H1 (cell line): ENCODE results near the gene SLC23A1. TPM values are rescaled to one million over a fixed set of nuclear protein-coding genes. Genes with fewer than 3 reads are reported as not detected.

Experiments used
- CTCF ChIA-PET: fragments of 300-600 bp; sonication (Branson Sonifier 250); formaldehyde crosslinking; loops from one replicate; lab custom pipeline; 2021; ENCODE audit not compliant: partially characterized antibody; lab: Charles Lee
- POLR2A ChIA-PET: fragments of 300-600 bp; sonication (Branson Sonifier 250); formaldehyde crosslinking; loops from one replicate; lab custom pipeline; 2021; ENCODE audit warnings: inconsistent platforms; ENCODE audit not compliant: partially characterized antibody; lab: Charles Lee
- DNase-seq, 2 experiments: peaks; one replicate each; pipeline versions ENCODE4 v3.0.0 to v3.0.0-alpha.2; 2010 to 2022; ENCODE audit warnings: low spot score in 2 of 2, low read depth in 1 of 2, mixed read lengths in 1 of 2
- FAIRE-seq: peaks from 2 replicates; lab custom pipeline; 2011; peaks lifted over from hg19 to GRCh38; lab: Jason Lieb, UNC
- H2AFZ ChIP-seq: 2 replicates; pipeline ENCODE4 v1.8.1; 2012; ENCODE audit warnings: low read length, inconsistent platforms
- H2AK5ac ChIP-seq: 2 replicates; pipeline ENCODE4 v1.6.1; 2013; ENCODE audit warnings: low read depth, low read length
- H2BK120ac ChIP-seq: replicated peaks from 2 replicates; pipeline ENCODE3; 2013; ENCODE audit warnings: low read depth, low read length, inconsistent platforms
- H2BK12ac ChIP-seq: 2 replicates; pipeline ENCODE4 v1.6.1; 2013; ENCODE audit warnings: low read depth, low read length
- H2BK15ac ChIP-seq: 2 replicates; pipeline ENCODE4 v1.6.1; 2013; ENCODE audit warnings: low read length
- H2BK20ac ChIP-seq: 2 replicates; pipeline ENCODE4 v1.6.1; 2013; ENCODE audit warnings: low read length
- H2BK5ac ChIP-seq: 2 replicates; pipeline ENCODE4 v1.6.1; 2013; ENCODE audit warnings: low read depth, low read length
- H3K14ac ChIP-seq: 2 replicates; pipeline ENCODE4 v1.6.1; 2013; ENCODE audit warnings: inconsistent platforms; ENCODE audit not compliant: insufficient read length
- H3K18ac ChIP-seq: 2 replicates; pipeline ENCODE4 v1.6.1; 2013; ENCODE audit warnings: low read length; ENCODE audit errors: extremely low read depth
- H3K23ac ChIP-seq: 2 replicates; pipeline ENCODE4 v1.6.1; 2013; ENCODE audit warnings: inconsistent platforms; ENCODE audit not compliant: insufficient read length
- H3K23me2 ChIP-seq: 2 replicates; pipeline ENCODE4 v1.6.1; 2013; ENCODE audit warnings: low read depth, low read length
- H3K27ac ChIP-seq: 2 replicates; pipeline ENCODE4 v1.6.1; 2011; ENCODE audit warnings: low read depth, low read length, inconsistent platforms
- H3K27me3 ChIP-seq, 4 experiments: replicated peaks in 1 of 4; 1 replicate in 1 of 4; 2 replicates in 3 of 4; pipeline versions ENCODE4 v1.6.1 to v1.8.1; 2011 to 2013; ENCODE audit warnings: low read length in 3 of 4, mild to moderate bottlenecking in 3 of 4, inconsistent platforms in 2 of 4, mixed read lengths in 2 of 4, moderate library complexity in 1 of 4; ENCODE audit not compliant: control insufficient read depth in 3 of 4, insufficient read depth in 3 of 4; ENCODE audit errors: extremely low read depth in 1 of 4
- H3K36me3 ChIP-seq, 4 experiments: 2 replicates each; pipeline versions ENCODE4 v1.6.1 to v1.8.1; 2011 to 2013; ENCODE audit warnings: mild to moderate bottlenecking in 4 of 4, low read length in 3 of 4, moderate library complexity in 2 of 4, control low read depth in 1 of 4, inconsistent platforms in 1 of 4; ENCODE audit not compliant: insufficient read depth in 4 of 4, control insufficient read depth in 2 of 4
- H3K4ac ChIP-seq: replicated peaks from 2 replicates; pipeline ENCODE3; 2013; ENCODE audit warnings: low read length, low read depth, mixed read lengths, inconsistent platforms; ENCODE audit not compliant: insufficient read length
- H3K4me1 ChIP-seq, 4 experiments: replicated peaks in 1 of 4; 1 replicate in 1 of 4; 2 replicates in 3 of 4; pipeline versions ENCODE4 v1.6.1 to v1.8.1; 2011 to 2013; ENCODE audit warnings: low read length in 3 of 4, inconsistent platforms in 2 of 4, mixed read lengths in 1 of 4; ENCODE audit not compliant: insufficient read depth in 4 of 4, control insufficient read depth in 3 of 4
- H3K4me2 ChIP-seq, 2 experiments: 2 replicates each; pipeline versions ENCODE4 v1.6.1 to v1.8.1; 2011 to 2013; ENCODE audit warnings: low read depth in 2 of 2, low read length in 2 of 2, control low read depth in 1 of 2, inconsistent platforms in 1 of 2, mild to moderate bottlenecking in 1 of 2; ENCODE audit not compliant: insufficient read depth in 1 of 2
- H3K4me3 ChIP-seq, 4 experiments: fragments of 200-600, 300-600 bp in 1 of 4; sonication (generic), shearing (Covaris generic), sonication (Bioruptor Twin) in 1 of 4; 2 replicates each; pipeline versions ENCODE4 v1.5.1 to v1.8.1; 2011 to 2016; ENCODE audit warnings: low read length in 4 of 4, low read depth in 3 of 4, control low read depth in 2 of 4, inconsistent platforms in 2 of 4, mild to moderate bottlenecking in 2 of 4, mixed read lengths in 1 of 4, moderate library complexity in 1 of 4; ENCODE audit not compliant: insufficient read depth in 2 of 4; ENCODE audit errors: extremely low read depth in 1 of 4
- H3K56ac ChIP-seq: replicated peaks from 2 replicates; pipeline ENCODE3; 2013; ENCODE audit warnings: low read depth, mild to moderate bottlenecking, mixed read lengths, low read length, inconsistent platforms; ENCODE audit not compliant: insufficient read length
- H3K79me1 ChIP-seq: 2 replicates; pipeline ENCODE4 v1.6.1; 2013; ENCODE audit warnings: low read depth, low read length, control low read depth
- H3K79me2 ChIP-seq, 2 experiments: 2 replicates each; pipeline versions ENCODE4 v1.6.1 to v1.8.1; 2012 to 2013; ENCODE audit warnings: low read length in 2 of 2, mild to moderate bottlenecking in 2 of 2, inconsistent platforms in 1 of 2; ENCODE audit not compliant: insufficient read depth in 2 of 2, control insufficient read depth in 1 of 2
- H3K9ac ChIP-seq, 4 experiments: replicated peaks in 1 of 4; 1 replicate in 1 of 4; 2 replicates in 3 of 4; pipeline versions ENCODE4 v1.6.1 to v1.8.1; 2011 to 2013; ENCODE audit warnings: low read depth in 3 of 4, low read length in 3 of 4, control low read depth in 2 of 4, mild to moderate bottlenecking in 2 of 4, moderate library complexity in 2 of 4, inconsistent platforms in 1 of 4; ENCODE audit errors: extremely low read depth in 1 of 4
- H3K9me3 ChIP-seq, 2 experiments: 2 replicates each; pipeline versions ENCODE4 v1.6.1 to v1.8.1; 2012 to 2013; ENCODE audit warnings: mild to moderate bottlenecking in 2 of 2, moderate library complexity in 2 of 2, control low read depth in 1 of 2, inconsistent platforms in 1 of 2, low read depth in 1 of 2, low read length in 1 of 2, mixed read lengths in 1 of 2; ENCODE audit not compliant: insufficient read depth in 2 of 2
- H4K20me1 ChIP-seq, 2 experiments: replicated peaks in 1 of 2; 2 replicates each; pipeline versions ENCODE3 to v1.8.1; 2011 to 2013; ENCODE audit warnings: inconsistent platforms in 2 of 2, low read length in 2 of 2, mild to moderate bottlenecking in 1 of 2; ENCODE audit not compliant: insufficient read depth in 2 of 2, control insufficient read depth in 1 of 2
- H4K5ac ChIP-seq: 2 replicates; pipeline ENCODE4 v1.6.1; 2013; ENCODE audit warnings: low read length, low read depth, mixed read lengths, inconsistent platforms; ENCODE audit not compliant: insufficient read length
- H4K8ac ChIP-seq: 2 replicates; pipeline ENCODE4 v1.8.0; 2013; ENCODE audit warnings: mild to moderate bottlenecking, moderate library complexity, low read length, inconsistent platforms; ENCODE audit not compliant: insufficient read depth; ENCODE audit errors: extremely low read depth
- H4K91ac ChIP-seq: replicated peaks from 2 replicates; pipeline ENCODE3; 2013; ENCODE audit warnings: low read length, mixed read lengths, inconsistent platforms; ENCODE audit not compliant: insufficient read length
- ATF3 ChIP-seq: IDR thresholded peaks from 2 replicates; pipeline ENCODE4 v1.6.1; 2011; ENCODE audit warnings: low read depth, mild to moderate bottlenecking, low read length; ENCODE audit not compliant: insufficient read depth
- CBX5 ChIP-seq: fragments of 300-800, 300-1000 bp; sonication (generic); IDR thresholded peaks from 2 replicates; pipeline ENCODE4 v1.7.1; 2016; ENCODE audit warnings: antibody characterized with exemption, low read length, low read depth
- CHD1 ChIP-seq: IDR thresholded peaks from 2 replicates; pipeline ENCODE4 v1.6.1; 2012; ENCODE audit warnings: low read depth, low read length, improper control_type of control experiment
- FOSL1 ChIP-seq: IDR thresholded peaks from 2 replicates; pipeline ENCODE4 v1.6.1; 2011; ENCODE audit warnings: mild to moderate bottlenecking, low read depth, low read length, moderate library complexity; ENCODE audit not compliant: insufficient read depth
- HDAC2 ChIP-seq, 2 experiments: fragments of 300-600 bp in 1 of 2; sonication (generic) in 1 of 2; IDR thresholded peaks; 2 replicates each; pipeline ENCODE4 v1.6.1; 2011 to 2012; ENCODE audit warnings: low read depth in 2 of 2, low read length in 2 of 2, mild to moderate bottlenecking in 2 of 2, moderate library complexity in 2 of 2, borderline replicate concordance in 1 of 2, inconsistent platforms in 1 of 2
- MAFK ChIP-seq: IDR thresholded peaks from 2 replicates; pipeline ENCODE4 v1.6.1; 2012; ENCODE audit warnings: low read depth, mild to moderate bottlenecking, improper control_type of control experiment, low read length
- POLR2A ChIP-seq, 2 experiments: IDR thresholded peaks; 1 replicate in 1 of 2; 2 replicates in 1 of 2; pipeline ENCODE4 v1.6.1; 2011; ENCODE audit warnings: low read depth in 2 of 2, low read length in 2 of 2, mild to moderate bottlenecking in 2 of 2; ENCODE audit errors: control extremely low read depth in 1 of 2
- RXRA ChIP-seq: IDR thresholded peaks from 2 replicates; pipeline ENCODE4 v1.6.1; 2011; ENCODE audit warnings: low read depth, mild to moderate bottlenecking, low read length, moderate library complexity; ENCODE audit not compliant: insufficient read depth
- SIX5 ChIP-seq: IDR thresholded peaks from 2 replicates; pipeline ENCODE4 v1.6.1; 2011; ENCODE audit warnings: mild to moderate bottlenecking, low read depth, low read length
- SP2 ChIP-seq: IDR thresholded peaks from 2 replicates; pipeline ENCODE4 v1.6.1; 2012; ENCODE audit warnings: mild to moderate bottlenecking, low read length, inconsistent platforms
- SUZ12 ChIP-seq: fragments of 200-600 bp; sonication (generic); IDR thresholded peaks from 2 replicates; pipeline ENCODE4 v1.6.1; 2012; ENCODE audit warnings: mild to moderate bottlenecking, inconsistent platforms, low read length, moderate library complexity, mixed read lengths
- TBP ChIP-seq: IDR thresholded peaks from 2 replicates; pipeline ENCODE4 v1.6.1; 2011; ENCODE audit warnings: low read depth, low read length, improper control_type of control experiment
- TCF12 ChIP-seq: IDR thresholded peaks from 2 replicates; pipeline ENCODE4 v1.6.1; 2011; ENCODE audit warnings: low read depth, mild to moderate bottlenecking, low read length
- YY1 ChIP-seq: IDR thresholded peaks from 2 replicates; pipeline ENCODE4 v1.6.1; 2011; ENCODE audit warnings: low read depth, mild to moderate bottlenecking, low read length
- ZNF274 ChIP-seq: IDR thresholded peaks from 2 replicates; pipeline ENCODE4 v1.7.0; 2012; ENCODE audit warnings: low read length, borderline replicate concordance; ENCODE audit errors: extremely low read depth
- WGBS, 2 experiments: shearing (Covaris generic) in 1 of 2; methylation state at CpG; one replicate each; pipeline versions ENCODE4 v1.1.6 to v1.1.7; 2013 to 2015; ENCODE audit warnings: low lambda C conversion rate in 2 of 2, mixed read lengths in 2 of 2, inconsistent platforms in 1 of 2, low coverage in 1 of 2, missing lambda C conversion rate in 1 of 2; ENCODE audit not compliant: insufficient replicate concordance in 2 of 2, insufficient coverage in 1 of 2, insufficient read length in 1 of 2; ENCODE audit errors: extremely low coverage in 1 of 2, missing lambda C conversion rate in 1 of 2; 5-methylcytosine and 5-hydroxymethylcytosine counted together
- polyA plus RNA-seq, 7 experiments: library from polyadenylated mRNA; depleted of rRNA in 3 of 7; stranded (reverse) in 5 of 7; unstranded in 2 of 7; fragments of >200 nt in 5 of 7; fragments of 200-250 nt in 2 of 7; gene quantifications; 1 replicate in 5 of 7; 2 replicates in 1 of 7; 4 replicates in 1 of 7; pipeline versions ENCODE4 v1.2.1 to v1.2.3, GENCODE V29; 2011 to 2013; ENCODE audit warnings: missing spikeins in 2 of 7, mixed read lengths in 2 of 7
- total RNA-seq: library from RNA; stranded (reverse); fragmentation: NEBNext Ultra II Directional; extraction: Animal tissue kit (Norgen Biotek cat#: 25700); gene quantifications from 2 replicates; pipeline ENCODE4 v1.2.1, GENCODE V29; 2021

The SLC23A1 gene
- total and polyA plus RNA-seq, 2 of the 8 experiments (the other 6 are each of a cell fraction or from before 2014, with no cell fraction given) = not detected

GRCh38 chr5:139430015-139430414 is 46.9 kb upstream of the SLC23A1 start:
- Histone ChIP-seq H3K18ac (no peak overlapping the region), H2BK20ac (no peak overlapping the region), H3K79me1 (no peaks in the 10 kb centered on the region), H3K56ac (no peak overlapping the region), H2BK12ac (no peak overlapping the region), H3K4me3 (no peak overlapping the region), H2BK5ac (no peak overlapping the region), H2BK120ac (no peak overlapping the region), H2AFZ (no peak overlapping the region), H4K20me1 (no peaks in the 10 kb centered on the region), H3K9me3 (no peaks in the 10 kb centered on the region), H3K27me3 (no peaks in the 10 kb centered on the region), H3K4ac (no peak overlapping the region), H3K23ac (no peak overlapping the region), H4K91ac (no peak overlapping the region), H3K27ac (no peak overlapping the region), H4K8ac (no peak overlapping the region), H2AK5ac (no peak overlapping the region), H3K36me3 (peaks cover 0 to 20% (median 9%) of the 10 kb centered on the region in 4 experiments; a peak in 5 of 8 replicates), H2BK15ac (no peak overlapping the region), H4K5ac (no peak overlapping the region), H3K4me1 (no peaks in the 10 kb centered on the region), H3K9ac (no peak overlapping the region), H3K79me2 (no peaks in the 10 kb centered on the region), H3K4me2 (no peak overlapping the region), H3K23me2 (no peaks in the 10 kb centered on the region), H3K14ac (no peak overlapping the region)
- no peak for DNase-seq
- 83% methylated on average over 2 of the region's 2 CpGs; no CpG with 5 or more reads in 1 of the 2 experiments for WGBS, 2 experiments
- CTCF ChIA-PET = interaction anchor here (0.6 to 2.3 kb wide), 8 partner anchors 10 to 158 kb away, joined by 3 to 16 read pairs (median 3); no protein-coding TSS in a partner anchor
- POLR2A ChIA-PET = interaction anchor here (0.9 to 3.0 kb wide), 3 partner anchors 9 to 64 kb away, joined by 3 to 11 read pairs (median 3); partner anchors contain the start of gene DNAJC18
- no peak for FAIRE-seq
- TF ChIP-seq SIX5 = no peak
- TF ChIP-seq SUZ12 = no peak
- TF ChIP-seq HDAC2 (IDR thresholded peaks at IDR 0.05; ENCODE audit: borderline replicate concordance in 1 of 2, low read depth in 2 of 2, low read length in 2 of 2) = no peak
- no peak for TF ChIP-seq RXRA
- no peak for TF ChIP-seq FOSL1
- TF ChIP-seq TCF12 = no peak
- TF ChIP-seq ATF3 = no peak
- no peak for TF ChIP-seq ZNF274
- no peak for TF ChIP-seq MAFK
- TF ChIP-seq SP2 = no peak
- no peak for TF ChIP-seq CHD1
- no peak for TF ChIP-seq POLR2A (IDR thresholded peaks at IDR 0.05; ENCODE audit: control extremely low read depth in 1 of 2, low read depth in 2 of 2, low read length in 2 of 2)
- TF ChIP-seq CBX5 = no peak
- TF ChIP-seq TBP = no peak
- no peak for TF ChIP-seq YY1
